GM21576 (cell line): Measurements from ENCODE around the gene PTGDS.

Source experiments
- ATAC-seq: cut with Tn5 transposase; IDR thresholded peaks from one replicate; pipeline ENCODE4 v1.9.1; 2021; ENCODE audit warnings: mild to moderate bottlenecking, moderate library complexity; ENCODE audit not compliant: unreplicated experiment

The PTGDS gene

GRCh38 chr9:137007108-137007815 lies 30.0 kb downstream of the PTGDS start:
- ATAC-seq = no peak

- ATAC-seq = no peak
Observed at GRCh38 chr9:137007816-137008270, 30.5 kb downstream of the PTGDS start.

GRCh38 chr9:137008312-137008711 lies 31.0 kb downstream of the PTGDS start:
- no peak for ATAC-seq

GRCh38 chr9:137009217-137009616 lies 31.9 kb downstream of the PTGDS start:
- ATAC-seq = no peak

- ATAC-seq = no peak
Observed at GRCh38 chr9:137009938-137010732, 32.8 kb downstream of the PTGDS start.

- no peak for ATAC-seq
Observed at GRCh38 chr9:137011156-137011555, 33.9 kb downstream of the PTGDS start.

GRCh38 chr9:137011907-137012675 lies 34.8 kb downstream of the PTGDS start:
- no peak for ATAC-seq

GRCh38 chr9:137012694-137013570 lies 35.6 kb downstream of the PTGDS start:
- ATAC-seq = no peak

GRCh38 chr9:137013571-137013940 lies 36.3 kb downstream of the PTGDS start:
- ATAC-seq = no peak

- no peak for ATAC-seq
Observed at GRCh38 chr9:137014166-137014565, 36.9 kb downstream of the PTGDS start.

GRCh38 chr9:137014776-137015539 lies 37.7 kb downstream of the PTGDS start:
- no peak for ATAC-seq

GRCh38 chr9:137015540-137015930 lies 38.2 kb downstream of the PTGDS start:
- ATAC-seq = no peak

GRCh38 chr9:137015976-137016375 lies 38.7 kb downstream of the PTGDS start:
- no peak for ATAC-seq

GRCh38 chr9:137016436-137016835 lies 39.1 kb downstream of the PTGDS start:
- no peak for ATAC-seq

- ATAC-seq = no peak
Observed at GRCh38 chr9:137017071-137017470, 39.8 kb downstream of the PTGDS start.

GRCh38 chr9:137017791-137018497 lies 40.6 kb downstream of the PTGDS start:
- no peak for ATAC-seq

GRCh38 chr9:137018761-137019559 lies 41.7 kb downstream of the PTGDS start:
- ATAC-seq = no peak

- ATAC-seq = no peak
Observed at GRCh38 chr9:137019891-137020683, 42.8 kb downstream of the PTGDS start.
